GM18520 (cell line): ENCODE results near the gene RPS8.
A peak's percentile ranks its signal among the peaks of the same experiment; 100 is the strongest.
"Not testable (repeated sequence)": the region's sequence is repeated elsewhere in the genome, so short reads cannot be mapped to it uniquely, and the experiment has no call there.

ENCODE experiments used
- ATAC-seq: cut with Tn5 transposase; IDR thresholded peaks from one replicate; pipeline ENCODE4 v1.9.1; 2021; ENCODE audit not compliant: unreplicated experiment

RPS8 gene

DNA sequence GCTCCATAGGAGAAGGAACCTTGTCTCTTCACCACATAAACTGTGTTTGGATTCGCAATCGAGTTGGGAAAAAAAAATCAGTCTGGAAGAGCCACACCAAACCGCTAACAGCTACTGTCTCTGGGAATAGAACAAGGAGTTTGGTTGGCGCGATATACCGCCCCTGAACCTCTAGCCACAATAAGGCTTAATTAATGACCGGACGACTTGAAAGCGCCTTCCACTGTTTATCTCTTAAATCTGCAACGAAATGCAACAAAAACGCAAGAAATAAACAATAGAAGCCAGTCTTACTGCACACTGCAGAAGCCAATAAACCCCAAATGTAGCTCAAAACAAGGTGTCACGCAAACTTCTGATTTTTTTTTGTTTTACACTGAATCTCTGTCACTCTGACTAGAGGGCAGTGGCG is 43.9 kb downstream of the RPS8 start:
- no peak for ATAC-seq

DNA sequence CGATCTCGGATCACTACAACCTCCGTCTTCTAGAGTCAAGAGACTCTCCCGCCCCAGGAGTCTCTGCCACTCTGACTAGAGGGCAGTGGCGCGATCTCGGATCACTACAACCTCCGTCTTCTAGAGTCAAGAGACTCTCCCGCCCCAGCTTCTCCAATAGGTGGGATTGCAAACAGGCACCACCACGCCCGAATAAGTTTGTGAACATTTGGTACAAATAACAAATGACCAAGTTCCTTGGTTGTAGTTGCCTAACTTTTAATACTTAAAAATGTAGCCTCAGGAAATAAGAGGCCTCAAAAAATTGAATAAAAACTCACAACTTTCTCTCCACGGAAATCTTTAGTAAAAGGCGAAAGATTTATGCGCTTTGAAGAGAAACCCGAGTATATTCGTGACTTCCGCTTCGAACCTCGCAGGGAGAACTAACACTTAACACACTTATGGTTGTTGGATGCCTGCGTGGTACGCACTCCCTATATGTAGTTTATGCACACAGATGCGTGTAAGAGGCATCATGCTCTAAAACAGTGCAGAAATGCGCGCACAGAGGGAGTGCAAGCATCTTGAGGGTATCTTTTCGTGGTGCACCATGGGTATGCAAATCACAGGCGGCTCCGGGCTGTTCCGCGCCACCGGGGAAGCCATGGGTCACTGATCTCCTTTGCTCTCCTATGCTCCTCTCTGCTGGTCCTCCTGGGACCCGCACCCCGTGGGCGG is 44.4 kb downstream of the RPS8 start:
- ATAC-seq = peak; percentile 68

DNA sequence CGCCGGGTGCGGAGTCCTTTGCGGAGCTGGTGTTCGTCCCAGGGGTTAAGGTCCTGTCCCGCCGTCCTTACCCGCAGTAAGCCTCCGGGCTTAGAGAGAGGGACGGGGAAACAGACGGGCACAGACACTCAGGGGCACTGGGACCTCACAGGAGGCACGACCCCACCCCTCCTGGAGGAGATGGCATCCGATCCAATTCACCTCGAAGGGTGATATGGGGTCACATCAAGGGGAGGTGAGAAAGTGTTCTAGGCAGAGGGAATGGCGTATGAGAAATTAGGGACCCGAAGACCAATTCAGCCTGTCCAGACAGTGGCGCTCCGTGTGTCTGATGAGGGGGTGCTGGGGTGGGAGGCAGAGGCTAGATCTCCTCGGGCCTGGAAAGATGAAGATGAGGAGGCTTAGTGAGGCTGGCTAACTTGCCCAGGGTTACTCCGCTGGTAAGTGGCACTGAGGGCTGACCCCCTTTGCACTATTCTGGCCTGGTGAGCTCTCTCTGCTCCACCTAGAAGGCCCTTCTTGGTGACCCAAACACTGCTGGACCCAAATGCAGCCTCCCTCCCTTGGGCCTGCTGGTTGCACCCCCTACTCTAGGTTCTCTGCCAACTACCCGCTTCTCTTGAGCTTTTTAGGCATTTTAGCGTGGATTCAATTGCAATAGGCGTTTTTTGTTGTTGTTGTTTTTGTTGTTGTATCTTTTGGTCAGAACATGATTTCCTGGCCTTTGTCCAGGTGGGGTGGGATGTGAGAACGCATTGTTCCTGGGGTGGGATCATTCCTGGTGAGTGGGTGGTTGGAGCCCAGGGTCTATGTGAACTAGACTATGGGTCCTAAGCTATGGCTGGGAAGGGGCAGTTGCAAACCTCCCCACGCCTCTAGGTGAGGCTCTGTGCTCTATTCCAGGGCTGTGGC is 45.2 kb downstream of the RPS8 start:
- ATAC-seq = no peak

DNA sequence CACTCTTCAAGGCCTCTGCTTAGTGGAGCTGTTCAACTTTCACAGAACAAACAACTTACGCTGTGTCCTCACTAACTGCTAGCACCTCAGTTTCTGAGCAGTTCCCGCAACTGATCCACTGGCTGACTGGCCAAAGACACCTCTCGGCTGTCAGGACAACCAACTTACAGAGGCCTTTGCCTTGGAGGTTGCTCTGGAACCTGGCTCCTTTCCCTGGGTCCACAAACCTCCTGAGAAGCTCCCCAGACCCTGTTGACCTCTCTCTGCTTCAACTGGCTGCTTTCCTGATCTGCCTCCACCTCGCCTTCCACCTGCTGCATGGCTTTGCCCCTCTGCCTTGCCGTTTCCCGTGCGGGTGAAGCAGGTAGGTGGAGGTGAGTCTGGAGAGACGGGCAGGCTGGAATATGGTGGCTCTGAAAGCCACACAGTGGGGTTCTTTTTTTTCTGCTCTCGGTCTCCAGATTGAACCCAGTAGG is 45.9 kb downstream of the RPS8 start:
- ATAC-seq = no peak

DNA sequence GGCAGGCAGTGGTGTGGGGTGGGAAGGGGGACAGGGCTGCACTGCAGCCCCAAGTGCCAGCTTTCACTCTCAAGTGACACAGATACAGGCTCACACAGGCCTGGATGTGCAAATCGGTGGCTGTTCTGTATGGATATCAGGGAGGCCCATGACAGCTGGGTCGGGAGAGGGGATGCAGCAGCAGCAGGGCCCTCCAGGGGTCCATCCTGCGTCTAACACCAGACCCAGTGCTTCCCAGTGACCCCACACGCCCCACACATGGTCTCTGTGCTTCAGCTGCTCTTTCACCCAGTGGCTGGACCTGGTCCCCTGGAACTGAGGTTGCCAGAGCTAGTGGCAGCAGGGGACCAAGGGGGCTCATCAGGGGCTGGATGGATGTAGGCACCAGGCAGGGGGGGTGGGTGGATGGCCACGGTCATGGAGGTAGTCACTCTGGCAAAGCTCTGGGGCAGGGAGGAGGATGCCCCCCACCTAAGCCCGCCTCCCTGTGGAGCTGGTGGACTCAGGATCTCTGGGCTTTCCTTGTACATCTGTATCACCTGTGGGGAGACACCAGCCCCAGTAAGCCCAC is 46.9 kb downstream of the RPS8 start:
- no peak for ATAC-seq

DNA sequence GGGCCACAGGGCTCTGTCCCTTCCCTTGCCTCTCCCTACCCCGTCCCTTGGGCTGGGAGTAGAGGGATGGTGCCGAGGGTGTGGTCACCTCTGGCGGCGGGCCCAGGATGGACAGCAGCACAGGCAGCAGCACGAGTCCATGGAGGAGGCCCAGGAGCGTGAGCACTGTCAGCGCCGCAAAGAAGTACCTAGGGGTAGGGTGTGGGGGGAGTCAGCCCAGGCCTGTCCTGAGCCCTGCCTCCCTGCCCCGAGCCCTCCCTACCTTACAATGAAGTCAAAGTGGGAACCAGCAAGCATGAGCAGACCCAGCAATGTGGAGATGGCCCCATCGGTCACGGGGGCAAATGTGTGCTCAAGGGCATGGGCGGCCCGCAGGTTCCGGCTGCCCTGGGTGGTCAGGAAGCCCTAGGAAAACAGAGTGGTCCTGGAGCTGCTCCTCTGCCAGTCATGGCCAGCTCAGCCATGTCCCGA is 47.7 kb downstream of the RPS8 start:
- ATAC-seq = no peak

DNA sequence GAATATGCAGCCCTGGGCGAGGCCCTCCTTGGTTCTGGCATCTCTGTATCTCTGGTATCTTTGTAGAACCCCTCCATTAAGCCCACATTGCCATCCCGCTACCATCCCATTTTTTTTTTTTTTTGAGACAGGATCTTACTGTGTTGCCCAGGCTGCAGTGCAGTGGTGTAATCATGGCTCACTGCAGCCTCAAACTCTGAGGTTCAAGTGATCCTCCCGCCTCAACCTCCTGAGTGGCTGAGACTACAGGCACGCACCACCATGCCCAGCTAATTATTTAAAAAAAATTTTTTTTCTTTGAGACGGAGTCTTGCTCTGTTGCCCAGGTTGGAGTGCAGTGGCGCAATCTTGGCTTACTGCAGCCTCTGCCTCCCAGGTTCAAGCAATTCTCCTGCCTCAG is 49.1 kb downstream of the RPS8 start:
- ATAC-seq = not testable (repeated sequence)

DNA sequence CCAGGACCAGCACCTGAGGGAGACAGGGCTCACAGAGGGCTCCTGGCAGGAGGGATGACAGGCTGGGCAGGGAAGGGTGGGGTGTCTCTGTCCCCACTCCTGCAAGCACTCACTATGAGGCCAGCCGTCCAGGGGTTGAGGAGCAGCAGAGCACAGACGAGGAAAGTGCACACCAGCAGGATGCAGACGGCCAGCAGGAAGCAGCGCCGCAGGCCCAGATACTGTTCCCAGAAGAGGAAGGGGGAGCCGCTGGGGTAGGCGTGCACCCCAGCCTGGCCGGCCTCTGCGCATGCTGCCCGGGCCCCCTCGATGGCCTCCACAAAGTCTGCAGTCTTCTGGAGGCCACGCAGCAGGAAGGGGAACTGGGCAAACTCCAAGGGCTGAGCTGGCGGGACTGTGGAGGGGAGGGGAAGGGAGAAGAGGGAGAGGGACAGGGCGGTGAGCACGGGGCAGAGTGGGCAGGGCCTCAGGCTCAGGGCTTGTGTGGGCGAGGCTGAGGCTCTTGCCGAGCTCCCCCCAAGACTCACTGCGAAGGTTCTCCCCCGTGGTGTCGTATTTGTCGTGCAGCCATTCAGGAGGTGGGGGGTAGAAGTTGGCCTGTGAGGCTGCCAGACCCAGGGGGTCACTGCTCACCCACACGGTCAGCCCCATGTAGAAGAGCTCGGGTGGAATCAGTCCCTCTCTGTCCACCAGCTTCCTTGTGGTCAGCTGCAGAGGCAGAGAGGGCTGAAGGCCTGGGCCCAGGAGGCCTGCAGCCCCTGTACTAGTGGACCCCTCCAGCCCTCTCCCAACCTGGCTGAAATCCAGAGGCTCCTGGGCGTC is 51.2 kb downstream of the RPS8 start:
- ATAC-seq = no peak

DNA sequence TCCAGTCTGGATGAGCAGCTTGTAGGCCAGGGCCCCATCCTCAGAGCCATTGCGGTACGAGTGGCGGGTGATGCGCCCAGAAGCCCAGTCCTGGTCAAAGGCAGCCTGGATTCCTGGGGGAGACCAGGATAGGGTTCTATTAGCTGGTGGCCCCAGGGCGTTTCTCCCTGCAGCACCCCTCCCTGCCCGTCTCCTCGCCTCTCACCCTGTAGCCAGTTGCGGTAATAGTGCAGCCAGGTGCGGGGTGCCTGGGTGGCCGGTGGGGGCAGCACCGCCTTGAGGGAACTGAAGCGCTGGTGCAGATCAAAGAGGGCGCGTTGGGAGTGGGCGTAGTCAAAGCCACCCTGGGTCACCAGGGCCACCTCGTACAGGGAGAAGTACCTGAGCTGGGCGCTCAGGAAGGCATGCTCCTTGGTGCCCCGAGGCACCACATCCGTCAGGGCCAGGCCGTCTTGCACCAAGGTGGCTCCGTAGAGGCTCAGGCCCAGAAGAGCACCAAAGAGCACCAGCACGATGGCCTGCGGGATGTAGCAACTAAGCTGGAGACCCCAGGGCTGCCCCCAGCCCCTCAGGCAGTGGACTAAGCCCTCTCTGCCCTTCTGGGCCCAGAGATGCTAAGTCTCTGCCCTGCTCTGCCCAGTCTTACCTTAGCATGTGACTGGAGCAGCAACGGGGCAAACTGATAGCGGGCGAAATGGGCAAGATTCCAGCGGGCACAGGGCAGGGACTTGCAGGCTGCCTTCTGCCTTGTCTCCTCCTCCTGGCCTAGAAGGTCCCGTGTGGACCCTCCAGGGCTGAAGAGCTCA is 52.1 kb downstream of the RPS8 start:
- ATAC-seq = no peak

DNA sequence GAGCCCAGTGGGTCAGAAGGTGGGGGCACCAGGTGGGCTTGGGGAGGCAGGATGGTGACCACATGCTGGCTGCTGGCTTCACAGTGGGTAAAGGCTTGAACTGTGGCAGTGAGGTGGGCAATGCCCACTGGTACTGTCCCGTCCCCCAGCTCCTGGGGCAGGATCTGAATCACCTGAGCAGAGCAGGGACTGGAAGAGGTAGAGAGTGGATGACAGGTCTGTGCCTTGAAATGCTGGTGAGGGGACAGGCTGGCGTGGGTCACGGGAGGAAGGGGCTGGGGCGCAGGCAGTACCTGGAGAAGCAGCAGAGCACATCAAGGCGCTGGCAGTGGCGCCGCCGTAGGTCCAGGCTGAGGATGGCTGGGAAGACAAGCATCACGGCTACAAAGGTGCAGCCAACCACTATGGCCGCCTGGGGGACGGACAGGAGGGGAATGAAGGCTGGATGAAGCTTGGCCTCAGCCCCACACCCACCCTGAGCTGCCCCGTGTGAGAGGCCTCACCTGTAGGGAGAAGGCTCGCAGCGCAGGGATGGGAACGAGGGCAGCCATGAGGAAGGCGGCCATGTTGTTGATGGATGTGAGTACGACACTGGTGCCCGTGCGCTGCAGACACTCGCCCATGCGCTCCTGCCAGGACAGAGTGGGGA is 52.8 kb downstream of the RPS8 start:
- ATAC-seq = no peak
